SHP77 (cell line): Measurements from ENCODE around the gene ADAMTS2.

Experiments
- DNase-seq, 2 experiments: peaks; one replicate each; lab custom pipeline; 2025; lab: John Stamatoyannopoulos, UW

ADAMTS2 gene

DNA sequence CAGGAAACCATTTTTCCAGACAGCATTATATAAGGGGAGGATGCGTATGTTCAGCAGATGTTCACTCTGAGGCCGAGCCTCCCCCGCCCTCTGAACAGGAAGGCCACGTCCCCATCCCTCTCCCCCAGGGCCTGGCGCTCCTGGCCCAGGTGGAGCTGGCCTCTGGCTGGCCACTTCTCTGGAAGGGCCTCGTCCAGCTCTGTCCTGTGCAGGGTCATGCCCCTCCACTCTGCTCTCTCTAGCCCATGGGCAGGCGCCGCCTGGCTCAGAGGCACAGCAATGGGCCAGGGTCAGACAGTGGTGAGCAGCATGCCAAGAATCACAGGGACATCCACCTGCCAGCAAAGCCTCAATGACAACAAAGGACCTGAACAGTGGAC, 34.2 kb downstream of the ADAMTS2 start:
- no peak for DNase-seq

DNA sequence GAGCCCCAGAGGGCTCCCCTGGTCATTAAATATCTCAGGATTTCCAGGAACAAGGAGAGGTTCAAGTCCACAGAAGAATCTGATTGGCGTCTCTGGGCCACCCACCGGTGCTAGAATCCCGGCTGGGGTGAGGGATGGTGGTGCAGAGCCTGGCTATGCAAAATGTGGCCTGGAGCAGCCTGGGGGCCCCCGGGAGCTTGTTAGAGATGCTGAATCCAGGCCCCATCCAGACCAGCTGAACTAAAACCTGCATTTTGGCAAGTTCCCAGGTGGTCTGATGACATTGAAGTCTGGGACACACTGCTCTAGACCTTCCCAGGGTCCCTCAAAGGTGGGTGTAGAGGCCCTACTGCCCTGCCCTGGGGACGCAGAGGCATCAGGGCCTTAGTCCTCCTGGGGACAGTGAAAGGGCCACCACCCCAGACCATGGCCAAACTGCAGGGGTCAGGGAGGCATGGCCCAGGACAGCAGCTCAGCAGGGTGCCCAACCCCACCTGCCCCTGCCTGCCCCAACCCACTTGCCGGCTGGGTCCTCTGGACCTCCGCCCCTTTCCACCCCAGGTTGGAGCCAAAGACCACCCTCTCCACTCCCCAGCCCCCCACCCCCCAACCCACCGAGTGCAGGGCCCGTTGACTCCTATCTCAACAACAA, 34.7 kb downstream of the ADAMTS2 start:
- no peak for DNase-seq

DNA sequence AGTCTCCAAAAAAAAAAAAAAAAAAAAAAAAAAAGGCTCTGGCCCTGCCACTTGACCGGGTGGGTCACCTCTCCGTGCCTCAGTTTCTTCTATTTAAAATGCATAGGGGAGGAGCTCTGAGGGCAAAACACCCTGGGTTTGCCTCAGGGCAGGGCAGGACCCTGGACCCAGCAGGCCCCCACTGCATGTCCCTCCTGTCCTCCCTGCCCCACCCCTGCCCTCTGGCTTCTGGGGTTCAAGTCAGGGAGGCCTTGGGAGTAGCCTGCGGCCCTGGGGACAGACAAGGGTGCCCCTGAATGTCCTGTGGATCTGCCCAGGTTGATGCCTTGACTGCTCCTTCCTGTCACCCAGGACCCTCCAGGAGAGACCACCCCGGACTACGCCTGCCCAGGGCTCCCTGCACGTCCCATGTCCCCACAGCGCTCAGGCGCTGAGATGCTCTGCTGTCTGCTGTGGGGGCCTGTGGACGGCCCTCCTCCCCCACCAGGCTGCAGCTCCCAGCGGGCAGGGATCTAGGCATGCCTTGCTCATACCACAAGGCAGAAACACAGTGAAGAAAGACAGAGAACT, 35.4 kb downstream of the ADAMTS2 start:
- no peak for DNase-seq

DNA sequence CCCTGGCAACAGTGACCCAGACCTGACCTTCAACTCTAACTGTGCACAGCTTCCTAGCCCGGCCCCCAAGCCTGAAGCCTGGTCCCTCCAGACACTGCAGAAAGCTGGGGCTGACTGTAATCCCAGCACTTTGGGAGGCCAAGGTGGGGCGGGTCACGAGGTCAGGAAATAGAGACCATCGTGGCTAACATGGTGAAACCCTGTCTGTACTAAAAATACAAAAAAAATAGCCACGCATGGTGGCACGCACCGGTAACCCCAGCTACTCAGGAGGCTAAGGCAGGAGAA, 35.9 kb downstream of the ADAMTS2 start:
- no peak for DNase-seq

DNA sequence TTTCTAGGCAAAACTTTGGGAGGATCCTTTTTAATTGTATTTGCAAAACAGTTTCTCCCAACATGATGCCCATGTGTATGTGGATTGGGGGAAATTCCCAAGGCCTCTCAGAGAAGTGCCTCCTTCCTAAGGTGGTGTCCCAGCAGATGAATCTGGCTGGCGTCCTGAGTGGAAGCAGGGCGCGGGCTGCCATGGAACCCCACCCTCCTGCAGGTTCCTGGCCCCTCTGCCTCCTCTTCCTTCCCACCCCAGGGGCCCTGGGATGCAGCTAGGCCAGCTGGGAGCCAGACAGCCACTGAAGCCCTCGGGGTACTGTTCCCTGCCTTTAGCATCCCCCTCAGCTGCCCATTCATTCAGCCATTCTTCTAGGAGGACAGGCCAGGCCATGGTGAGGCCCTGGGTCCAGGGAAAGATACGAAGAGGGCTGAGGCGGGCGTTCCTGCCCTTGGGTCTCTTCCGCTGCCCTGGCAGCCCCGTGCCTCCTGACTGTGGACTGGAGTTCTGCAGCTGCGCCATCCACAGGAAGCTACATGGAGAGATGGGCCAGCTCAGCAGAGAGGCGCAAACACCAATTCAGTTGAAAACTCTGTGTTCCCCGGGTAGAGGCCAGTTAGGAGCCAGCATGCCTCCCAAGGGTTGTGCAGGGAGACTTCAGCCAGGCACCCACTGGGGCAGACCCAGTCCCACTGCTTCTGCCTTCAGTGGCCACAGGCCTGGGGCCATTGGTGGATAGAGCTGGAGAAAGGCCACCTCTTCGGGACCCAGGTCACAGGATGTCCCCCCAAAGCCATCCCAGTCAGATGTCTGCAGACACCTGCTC, 36.5 kb downstream of the ADAMTS2 start:
- DNase-seq: no peak

DNA sequence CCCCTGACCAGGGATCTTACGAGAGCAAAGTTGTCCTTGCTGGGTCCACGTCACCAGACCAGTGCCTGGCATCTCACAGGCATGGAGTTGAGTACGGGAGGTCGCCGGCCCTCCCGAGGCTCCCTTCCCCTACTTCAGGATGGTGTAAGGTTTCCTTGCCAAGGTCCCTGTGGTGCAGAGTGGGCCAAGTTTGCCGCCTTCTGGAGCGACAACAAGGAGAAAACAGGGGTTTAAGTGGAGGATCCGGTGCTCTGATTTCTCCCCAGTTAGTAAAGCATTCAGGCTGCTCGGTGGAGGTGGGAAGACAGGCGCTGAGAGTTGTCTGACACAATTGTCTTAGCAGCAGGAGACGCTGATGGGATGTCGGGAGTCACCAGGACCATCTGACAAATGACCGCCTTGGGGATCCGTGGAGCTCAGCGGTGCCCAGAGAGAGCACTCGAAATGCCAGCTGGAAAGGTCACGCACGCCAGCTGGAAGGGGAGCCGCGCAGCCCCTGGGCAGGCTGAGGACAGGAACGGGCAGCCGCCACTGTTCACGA, 37.3 kb downstream of the ADAMTS2 start:
- no peak for DNase-seq

DNA sequence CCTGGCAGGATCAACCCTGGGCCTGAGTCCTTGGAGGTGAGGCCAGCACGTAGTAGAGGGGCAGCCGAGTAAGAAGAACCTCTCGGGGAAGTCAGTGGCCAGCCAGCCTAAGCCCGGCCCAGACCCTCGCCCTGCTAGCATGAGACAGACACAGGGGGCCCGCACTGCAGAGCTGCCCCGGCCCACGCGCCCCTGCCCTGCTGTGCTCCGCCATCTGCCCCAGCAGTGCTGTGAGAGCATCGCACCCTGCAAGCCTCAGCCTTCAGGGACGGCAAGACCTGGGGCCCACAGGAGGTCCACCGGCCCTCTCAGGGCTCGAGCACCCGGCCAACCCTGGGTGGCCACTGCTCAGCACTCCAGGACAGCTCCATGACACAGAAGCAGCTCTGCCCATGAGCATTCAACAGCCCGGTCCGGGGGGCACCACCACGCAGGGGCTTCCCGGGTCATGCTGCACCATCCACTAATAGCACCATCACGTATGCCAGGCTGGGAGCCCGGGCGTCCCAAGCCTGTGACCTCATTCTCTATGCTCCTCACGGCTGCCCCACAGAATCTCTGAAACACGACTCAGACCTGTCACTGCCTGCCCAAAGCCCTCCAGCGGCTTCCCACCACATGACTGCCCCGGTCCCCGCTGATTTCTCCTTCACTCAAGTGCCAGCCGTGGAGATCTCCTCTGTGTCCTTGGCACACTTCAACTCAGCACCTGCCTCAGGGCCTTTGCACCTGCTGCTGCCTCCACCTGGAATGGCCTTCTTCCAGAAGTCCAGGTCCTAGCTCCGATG, 38.1 kb downstream of the ADAMTS2 start:
- DNase-seq: no peak

DNA sequence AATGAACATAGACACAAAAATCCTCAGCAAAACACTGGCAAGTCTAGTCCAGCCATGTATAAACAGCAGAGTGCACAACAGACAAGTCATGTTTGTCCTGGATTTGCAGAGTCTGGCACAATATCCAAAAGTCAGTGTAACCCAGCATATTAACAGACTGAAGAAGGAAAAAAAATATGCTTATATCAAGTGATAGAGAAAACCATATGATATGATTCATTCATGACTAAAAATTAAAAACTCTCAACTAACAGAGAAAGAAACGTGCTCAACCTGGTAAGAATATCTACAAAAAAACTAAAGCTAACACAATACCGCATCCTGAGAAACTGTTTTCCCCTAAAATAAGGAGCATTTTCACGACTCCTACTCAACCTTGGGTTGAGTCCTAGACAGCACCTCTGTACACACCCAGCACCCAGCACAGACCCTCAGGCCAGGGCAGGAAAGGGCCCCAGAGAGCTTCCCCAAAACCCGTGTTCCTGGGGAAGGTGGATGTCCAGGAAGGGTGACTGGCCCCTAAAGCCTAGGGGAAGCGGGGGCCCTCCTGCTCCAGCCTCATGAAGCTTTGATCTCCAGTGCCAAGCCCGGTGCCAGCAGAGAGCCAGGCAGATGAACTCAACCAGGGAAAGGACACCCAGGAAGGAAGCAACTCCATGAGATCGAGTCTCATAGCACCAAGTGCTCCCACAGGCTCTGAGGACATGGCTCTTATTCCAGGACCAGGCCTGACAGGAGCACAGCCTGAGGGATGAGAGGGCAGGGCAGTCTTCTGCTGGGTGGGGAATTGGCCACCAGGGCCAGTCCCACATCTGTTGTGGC, 38.9 kb downstream of the ADAMTS2 start:
- DNase-seq: no peak

DNA sequence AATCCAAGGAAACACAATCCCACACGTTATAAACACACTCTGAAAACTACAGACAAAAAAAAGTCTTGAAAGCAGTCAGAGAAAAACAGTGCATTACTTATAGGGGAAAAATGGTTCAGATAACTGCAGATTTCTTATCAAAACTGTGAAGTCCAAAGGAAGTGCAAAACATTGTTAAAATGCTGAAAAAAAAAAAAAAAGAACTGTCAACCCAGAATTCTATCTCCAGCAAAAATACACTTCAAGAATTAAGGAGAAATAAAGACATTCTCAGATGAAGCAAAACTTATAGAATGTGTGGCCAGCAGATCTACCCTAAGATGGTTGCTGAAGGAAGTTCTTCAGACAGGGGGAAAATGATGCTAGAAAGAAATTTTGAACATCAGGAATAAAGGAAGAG, 40.4 kb downstream of the ADAMTS2 start:
- no peak for DNase-seq

DNA sequence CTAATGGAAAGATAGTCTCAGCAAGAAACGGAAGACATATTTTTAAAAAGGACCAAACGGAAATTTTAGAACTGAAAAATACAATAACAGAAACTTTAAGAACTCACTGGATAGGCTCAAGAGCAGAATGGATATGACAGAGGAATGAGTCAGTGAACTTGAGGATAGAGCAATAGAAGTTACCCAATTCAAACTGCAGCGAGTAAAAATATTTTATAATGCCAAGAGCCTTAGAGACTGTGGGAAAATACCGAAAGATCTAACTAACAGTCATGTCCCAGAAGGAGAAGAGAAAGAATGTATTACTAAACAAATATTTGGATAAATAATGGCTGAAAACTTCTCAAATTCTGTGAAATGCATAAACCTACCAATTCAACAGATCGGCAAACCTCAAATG, 40.8 kb downstream of the ADAMTS2 start:
- DNase-seq: no peak

DNA sequence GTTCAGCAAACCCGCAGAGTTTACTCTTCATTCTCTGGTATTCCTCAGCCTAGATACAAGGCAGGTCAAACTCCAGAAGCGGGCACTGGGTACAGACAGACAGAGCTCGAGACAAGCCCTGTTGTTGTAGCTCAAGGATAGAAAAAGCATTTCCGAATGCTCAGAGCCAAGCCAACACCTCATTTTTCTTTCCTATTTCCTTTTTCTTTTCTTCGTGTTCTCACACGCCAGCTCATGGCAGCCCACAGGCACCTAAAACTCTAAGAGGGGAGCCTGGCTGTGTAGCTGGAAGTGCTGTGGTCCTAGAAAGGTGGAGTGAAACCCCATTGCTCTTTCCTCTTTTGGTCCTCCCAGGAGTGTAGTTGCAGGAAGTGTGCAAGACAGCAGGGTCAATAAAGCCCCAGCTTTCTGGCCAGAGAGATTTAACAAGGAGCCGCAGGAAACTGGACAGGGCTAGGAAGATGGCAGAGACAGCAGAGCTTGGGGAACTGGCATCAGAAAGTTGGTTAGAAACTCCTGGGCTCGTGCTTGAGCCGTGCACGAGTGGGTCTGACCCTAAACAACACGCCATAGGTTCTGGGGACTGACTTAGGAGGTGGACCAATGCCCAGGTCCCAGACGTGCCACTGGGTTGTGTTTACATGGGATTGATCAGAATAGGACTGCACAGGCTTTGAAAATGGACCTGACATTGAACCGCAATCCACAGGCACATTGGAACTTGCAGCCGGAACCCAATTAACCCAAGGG, 41.6 kb downstream of the ADAMTS2 start:
- no peak for DNase-seq

DNA sequence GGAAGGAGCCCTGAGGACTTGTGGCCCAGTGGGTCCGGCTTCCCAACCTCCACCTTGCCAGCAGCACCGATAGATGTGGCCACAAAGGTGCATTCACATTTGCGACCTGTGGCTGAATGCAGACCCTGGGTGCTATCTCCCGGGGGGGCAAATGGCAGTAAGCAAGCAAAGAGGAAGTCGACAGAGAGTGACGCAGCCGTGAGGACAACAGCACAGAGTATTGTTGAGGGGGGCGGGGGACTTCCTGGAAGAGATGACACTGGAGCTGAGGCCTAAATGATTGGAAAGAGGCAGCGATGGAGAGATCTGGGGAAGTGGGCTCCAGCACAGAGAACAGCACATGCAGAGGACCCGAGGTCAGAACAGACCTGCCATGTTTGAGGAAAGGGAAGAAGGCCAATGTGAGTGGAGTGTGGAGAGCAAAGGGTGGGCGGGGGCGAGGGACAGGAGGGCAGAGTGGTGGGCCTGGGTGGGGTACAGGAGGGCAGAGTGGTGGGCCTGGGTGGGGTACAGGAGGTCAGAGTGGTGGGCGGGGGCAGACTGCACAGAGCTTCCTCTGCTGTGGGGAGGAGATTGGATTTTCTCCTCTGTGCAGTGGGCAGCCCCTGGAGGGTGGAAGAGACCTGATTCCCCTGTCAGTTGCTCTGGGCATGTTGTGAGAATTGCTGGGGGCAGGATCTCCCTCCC, 42.6 kb downstream of the ADAMTS2 start:
- DNase-seq: no peak

DNA sequence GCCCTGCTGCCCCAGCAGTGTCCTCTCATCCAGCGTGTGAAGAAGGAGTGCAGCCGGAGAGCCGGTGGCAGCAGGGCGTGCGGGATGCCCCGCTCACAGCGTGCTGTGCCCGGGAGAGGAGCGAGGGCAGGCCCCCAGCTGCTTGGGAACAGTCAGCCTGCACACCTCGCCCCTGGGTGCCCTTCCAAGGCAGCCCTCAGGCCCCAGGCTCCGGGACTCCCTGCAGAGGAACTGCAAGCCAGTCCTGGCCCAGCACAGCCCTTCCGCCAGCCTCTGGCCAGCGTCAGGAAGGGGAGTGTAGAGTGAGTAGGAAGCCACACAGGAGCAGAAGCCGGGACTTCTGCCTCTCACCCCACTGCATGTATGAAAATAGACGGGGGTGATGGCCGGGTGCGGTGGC, 43.5 kb downstream of the ADAMTS2 start:
- DNase-seq: no peak

DNA sequence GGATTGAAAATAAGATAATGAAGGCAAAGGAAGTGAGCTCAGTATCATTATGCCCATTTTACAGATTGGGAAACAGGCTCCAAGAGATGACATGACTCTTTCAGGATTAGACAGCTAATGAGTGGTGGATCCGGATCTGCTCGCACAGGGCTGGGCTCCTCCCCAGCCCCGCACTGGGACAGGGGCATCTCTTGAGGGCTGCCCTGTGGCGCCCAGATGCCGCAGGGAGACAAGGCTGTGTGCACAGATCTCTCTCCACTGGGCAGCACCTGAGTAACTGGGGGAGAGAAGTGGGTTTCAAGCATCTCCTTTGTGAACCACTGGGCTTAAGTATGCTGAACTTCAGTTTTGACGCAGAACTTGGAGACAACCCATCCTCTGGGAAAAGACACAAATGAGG, 43.9 kb downstream of the ADAMTS2 start:
- no peak for DNase-seq

DNA sequence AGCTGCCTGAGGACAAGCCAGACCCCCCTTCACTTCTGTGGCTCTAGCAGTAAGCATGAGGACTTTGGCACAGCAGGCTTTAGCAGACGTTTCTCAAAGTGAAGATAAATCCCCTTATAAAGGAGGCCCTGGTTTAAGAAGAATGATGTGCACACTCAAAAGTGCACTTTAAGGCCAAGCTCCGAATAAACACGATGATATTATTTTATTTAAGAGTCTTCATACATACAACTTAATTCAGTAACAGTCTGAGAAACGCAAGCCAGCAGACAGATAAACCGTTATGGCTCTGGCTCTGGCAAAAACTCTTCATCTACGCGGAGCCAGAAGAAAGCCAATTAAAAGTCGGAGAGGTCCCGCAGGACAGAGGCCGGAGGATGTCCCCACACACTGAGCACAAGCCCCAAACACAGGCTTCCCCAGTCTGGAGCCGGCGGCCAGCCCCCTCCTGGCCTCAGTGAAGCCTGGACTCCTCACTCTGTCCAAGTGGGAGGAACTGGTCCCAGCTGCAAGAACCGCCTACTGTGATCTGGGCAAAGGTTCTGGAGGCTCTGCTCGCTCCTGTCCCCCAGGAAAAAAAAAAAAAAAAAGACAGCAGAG, 44.6 kb downstream of the ADAMTS2 start:
- no peak for DNase-seq

DNA sequence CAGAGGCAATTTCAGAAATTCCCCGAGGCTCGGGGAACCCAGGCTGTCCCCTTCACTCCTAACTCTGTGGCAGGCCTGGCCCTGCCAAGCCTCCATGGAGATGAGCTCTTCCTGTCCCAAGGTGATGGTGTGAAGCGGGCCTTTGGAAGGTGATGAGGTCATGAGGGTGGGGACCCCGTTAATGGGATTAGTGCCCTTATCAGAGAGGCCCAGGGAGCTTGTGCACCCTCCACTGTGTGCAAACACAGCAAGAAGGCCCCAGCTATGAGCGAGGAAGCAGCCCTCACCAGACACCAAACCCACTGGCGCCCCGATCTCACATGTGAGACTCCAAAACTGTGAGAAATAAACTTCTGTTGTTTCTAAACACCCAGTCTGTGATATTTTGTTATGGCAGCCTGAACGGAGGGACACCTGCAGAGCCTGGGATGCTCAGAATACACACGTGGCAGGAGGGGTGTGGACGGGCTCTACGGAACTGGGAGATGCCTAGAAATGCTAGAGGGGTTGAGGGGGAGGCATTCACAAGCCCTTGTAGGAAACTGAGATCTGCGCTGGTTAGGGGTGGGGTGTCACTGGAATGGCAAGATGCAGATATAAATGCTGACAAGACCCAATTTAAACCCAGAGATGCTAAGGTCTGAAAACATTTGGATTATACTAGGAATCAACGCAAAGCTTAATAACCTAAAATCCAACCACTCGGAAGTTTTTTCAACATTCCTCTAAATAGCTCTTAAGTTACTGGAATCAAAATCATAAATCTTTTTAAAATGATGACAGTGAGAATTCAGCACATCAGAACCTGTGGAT, 46.9 kb downstream of the ADAMTS2 start:
- no peak for DNase-seq

DNA sequence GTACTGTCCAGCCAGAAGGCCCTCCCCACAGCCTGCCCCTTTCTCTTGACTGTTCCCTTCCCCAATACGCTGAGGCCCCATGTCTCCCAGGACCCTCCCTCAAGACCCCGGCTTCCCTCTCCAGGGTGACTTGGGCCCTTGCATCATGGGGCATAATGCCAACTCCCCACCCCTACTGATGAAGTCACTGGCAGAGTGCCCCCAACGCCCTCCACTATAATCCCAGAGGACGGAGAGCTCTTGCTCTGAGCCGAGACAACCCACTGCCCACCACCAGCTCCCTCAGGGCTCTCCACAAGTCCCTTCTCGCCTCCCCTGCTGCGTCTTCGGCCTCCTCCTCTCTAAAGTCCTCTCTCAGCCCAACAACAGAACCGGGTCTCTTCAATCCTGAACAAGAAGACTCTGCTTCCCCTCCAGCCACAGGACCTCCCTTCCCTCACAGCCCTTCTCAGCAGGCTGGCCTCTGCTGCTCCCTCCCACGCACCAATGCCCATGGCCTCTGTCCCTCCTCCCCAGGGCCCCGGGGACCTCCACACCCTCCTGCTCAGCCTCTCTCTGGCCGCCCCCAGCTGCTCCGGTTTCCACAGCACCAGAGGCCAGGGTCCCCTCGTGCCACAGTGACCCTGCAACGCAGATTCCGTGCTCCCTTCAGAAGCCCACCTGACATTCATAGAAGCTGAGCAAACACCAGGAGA, 47.6 kb downstream of the ADAMTS2 start:
- no peak for DNase-seq

DNA sequence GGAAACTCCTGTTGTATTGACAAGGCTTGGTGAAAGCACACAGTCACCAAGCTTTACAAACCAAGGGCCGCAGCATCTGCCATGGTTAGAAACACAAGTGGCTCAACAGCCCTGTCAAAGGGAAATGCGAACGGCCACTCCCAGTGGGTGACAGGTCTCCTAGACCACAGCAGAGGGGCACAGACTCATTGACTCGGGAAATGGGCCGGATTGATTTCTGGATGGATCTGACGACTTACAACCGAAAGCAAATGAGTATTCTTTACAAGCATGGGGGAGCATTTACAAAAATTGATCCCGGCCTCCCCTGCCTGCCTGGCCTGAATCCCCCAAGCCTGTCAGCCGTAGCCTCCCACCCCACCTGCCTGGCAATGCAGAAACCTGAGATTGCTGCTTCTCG, 48.2 kb downstream of the ADAMTS2 start:
- DNase-seq: no peak
